Stimulated activated CD8-positive, alpha-beta memory T cell treated with anti-CD3 and anti-CD28 coated beads, Interleukin-7, amount 100 ng/mL, for 48 hours (primary cell): ENCODE results near the gene BUB1.
"Not testable (repeated sequence)": the region's sequence is repeated elsewhere in the genome, so short reads cannot be mapped to it uniquely, and the experiment has no call there.

ENCODE experiments used
- DNase-seq, 2 donors: peaks; one replicate each; pipeline ENCODE4 v3.0.0-alpha.2; 2020; ENCODE audit warnings: low read depth in 1 of 2; ENCODE audit errors: extremely low read depth in 1 of 2

The BUB1 gene

GRCh38 chr2:110691612-110692258 lies 13.9 kb upstream of the BUB1 start:
- DNase-seq: no peak

- DNase-seq: no peak
Observed at GRCh38 chr2:110690083-110690965, 12.5 kb upstream of the BUB1 start.

- DNase-seq: no peak
Observed at GRCh38 chr2:110688594-110689091, 10.8 kb upstream of the BUB1 start.

DNA sequence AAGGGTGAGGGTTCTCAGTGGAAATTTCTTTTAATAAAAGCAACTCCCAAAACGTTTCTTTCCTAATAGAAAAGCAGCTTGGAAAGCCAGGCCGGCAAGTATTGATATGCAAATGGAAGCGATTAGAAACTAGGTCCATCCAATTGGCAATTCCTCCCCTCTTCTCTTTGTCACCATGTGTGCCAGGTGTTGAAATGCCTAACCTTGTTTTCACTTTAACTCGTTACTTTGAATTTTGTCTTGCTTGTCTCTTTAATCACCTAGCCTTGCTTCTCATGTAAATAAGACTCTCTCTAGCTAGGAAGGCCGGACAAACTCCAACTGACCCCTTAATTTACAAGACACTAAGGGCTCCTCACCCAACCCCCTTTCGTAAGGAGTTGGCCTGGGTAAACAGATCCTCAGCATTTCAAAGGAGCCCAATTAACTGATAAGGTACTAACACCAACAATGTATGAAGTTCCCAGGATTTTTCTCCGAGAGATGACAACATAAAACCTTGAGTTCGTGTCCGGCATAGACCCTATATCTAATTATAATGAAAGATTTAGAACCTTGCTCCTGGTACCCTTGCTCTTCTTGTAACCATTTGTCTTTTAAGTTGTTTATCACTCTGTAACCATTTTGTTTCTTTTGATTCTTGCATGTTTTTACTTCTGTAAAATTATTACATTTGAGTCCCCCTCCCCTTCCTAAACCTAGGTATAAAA lies 10.1 kb upstream of the BUB1 start:
- not testable (repeated sequence) for DNase-seq

- no peak for DNase-seq
Observed at GRCh38 chr2:110682872-110683271, 5.0 kb upstream of the BUB1 start.

GRCh38 chr2:110682267-110682666 lies 4.4 kb upstream of the BUB1 start:
- no peak for DNase-seq

DNA sequence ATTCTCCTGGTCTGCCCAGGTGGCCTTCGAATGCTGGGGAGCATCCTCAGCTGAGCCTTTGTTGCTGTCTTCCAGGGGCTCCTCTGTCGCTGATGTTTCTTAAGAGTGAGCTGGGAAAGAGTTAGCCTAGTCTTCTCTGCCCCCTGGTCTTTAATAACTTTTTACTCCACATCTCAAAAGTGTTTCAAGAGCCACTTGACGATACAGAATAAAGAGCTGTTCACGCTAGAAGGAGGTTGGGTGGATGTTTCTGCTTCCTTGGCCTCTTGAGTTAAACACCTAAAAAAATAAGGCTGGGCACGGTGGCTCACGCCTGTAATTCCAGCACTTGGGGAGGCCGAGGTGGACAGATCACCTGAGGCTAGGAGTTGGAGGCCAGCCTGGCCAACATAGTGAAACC lies 2.8 kb upstream of the BUB1 start:
- no peak for DNase-seq

DNA sequence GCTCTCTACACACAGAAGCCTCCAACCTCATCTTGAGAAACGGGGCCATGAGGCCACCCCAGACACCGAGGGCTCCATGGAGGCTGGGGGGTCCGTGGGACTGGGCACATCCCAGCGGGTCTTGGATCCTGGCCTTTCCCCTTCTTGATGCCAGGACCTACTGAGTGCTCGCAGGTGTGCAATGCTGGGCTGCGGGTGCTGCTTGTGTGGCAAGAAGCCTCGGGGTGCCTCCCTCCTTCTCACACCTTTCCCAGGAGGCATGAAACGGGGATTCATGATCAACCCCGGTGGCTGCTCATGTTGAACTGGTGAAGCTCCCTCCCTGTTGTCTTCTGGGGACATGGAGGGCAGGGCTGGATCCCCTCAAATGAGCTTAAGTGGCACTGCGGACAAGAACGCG lies 2.0 kb upstream of the BUB1 start:
- no peak for DNase-seq

DNA sequence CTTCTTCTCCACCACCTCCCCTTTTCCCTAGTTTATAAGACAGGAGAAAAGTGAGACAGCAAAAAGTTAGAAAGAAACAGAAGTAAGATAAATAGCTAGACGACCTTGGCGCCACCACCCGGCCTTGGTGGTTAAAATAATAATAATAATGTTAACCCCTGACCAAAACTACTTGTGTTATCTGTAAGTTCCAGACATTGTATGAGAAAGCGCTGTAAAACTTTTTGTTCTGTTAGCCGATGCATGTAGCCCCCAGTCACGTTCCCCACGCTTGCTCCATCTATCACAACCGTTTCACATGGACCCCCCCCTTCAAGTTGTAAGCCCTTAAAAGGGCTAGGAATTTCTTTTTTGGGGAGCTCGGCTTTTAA lies 1.5 kb upstream of the BUB1 start:
- DNase-seq: no peak

GRCh38 chr2:110678457-110679336 lies 834 bp upstream of the BUB1 start:
- DNase-seq: no peak

GRCh38 chr2:110677080-110677479 lies 783 bp downstream of the BUB1 start:
- DNase-seq: no peak

DNA sequence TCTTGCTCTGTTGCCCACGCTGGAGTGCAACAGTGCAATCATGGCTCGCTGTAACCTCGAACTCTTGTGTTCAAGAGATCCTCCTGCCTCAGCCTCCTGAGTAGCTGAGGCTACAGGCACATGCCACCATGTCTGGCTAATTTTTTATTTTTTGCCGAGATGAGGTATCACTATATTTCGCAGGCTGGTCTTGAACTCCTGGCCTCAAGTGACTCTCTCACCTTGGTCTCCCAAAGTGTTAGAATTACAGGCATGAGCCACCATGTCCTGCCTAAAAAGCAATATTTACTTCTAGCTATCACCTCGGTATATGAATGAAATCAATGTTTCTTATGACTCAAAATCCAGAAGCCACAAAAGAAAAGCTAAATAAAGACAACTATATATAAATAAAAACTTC lies 2.2 kb downstream of the BUB1 start:
- DNase-seq: no peak

GRCh38 chr2:110674620-110675555 lies 3.0 kb downstream of the BUB1 start:
- peak in 1 of 2 donors; percentile 18 for DNase-seq

- DNase-seq: no peak
Observed at GRCh38 chr2:110673201-110673600, 4.7 kb downstream of the BUB1 start.

DNA sequence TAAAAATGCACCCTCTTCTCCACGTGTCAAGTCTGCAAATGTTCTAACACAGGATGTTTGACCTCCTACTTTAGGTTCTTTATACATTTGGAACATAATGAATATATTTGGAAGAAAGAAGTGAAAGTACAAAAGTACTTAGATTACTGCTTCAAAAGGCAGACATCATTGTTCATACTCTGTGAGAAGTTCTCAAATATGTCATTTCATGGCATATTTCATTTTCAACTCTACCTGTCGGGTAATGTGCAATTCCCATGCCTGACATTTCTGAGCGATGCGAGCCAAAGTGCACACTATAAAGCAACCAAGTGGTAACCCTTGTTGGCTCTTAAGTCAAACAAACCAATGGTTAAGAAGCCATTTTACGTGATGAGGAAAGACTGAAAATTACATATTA lies 7.0 kb downstream of the BUB1 start:
- DNase-seq: no peak

DNA sequence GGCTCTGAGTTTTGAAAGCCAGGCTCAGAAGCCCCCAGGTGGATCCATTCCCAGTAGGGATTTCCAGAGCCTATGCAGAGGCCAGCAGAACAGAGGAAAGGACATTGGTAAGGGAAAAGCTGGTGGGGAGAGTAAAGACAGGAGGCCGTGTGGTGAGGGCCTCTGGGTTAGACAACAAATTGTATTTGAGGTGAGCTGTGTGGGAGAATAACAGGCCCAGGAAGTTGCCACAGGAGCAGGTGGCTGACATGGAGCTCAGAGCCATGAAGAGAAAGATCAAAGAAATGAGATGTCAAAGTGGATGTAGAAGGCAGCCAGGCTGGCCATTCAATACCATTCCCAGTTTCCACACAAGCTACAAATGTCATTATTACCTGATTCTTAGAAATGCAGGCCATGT lies 8.8 kb downstream of the BUB1 start:
- no peak for DNase-seq

DNA sequence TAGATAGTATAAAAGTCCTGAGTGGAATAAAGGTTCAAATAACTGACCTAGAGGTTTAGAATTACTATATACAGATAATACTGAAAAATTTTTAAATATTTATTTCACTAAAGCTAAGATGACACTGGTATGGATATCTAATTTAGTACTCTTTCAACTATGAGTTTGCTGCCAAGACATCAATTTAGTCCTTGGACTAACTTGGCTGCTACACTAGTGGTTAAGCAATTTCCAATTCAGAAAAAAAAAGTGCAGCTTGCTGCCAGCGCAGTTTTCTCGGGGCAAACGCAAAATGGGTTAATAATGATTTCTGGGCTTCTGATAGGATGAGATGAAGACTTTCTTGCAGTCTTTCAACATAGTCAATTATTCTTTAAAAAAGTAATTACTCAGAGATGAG lies 10.8 kb downstream of the BUB1 start:
- DNase-seq: no peak

GRCh38 chr2:110664135-110664534 lies 13.7 kb downstream of the BUB1 start:
- no peak for DNase-seq

GRCh38 chr2:110662560-110662959 lies 15.3 kb downstream of the BUB1 start:
- no peak for DNase-seq

DNA sequence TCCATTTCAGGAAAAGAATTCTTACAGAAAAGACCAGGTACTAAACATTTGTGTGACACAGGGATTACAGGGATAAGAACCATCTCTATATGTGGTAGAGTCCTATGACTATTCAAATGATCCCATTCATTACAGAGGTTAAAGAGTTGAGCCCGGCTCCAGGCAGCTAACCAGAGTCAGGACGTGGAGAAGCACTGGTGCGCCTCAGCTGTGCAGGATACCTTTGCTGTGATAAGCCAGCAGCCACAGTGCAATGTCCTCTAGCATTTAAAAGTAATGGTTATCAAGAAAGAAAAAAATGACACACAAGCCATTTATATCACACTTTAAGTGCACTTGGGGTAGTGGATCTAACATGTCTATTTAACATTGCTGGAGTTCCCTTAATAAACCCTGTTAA lies 17.3 kb downstream of the BUB1 start:
- no peak for DNase-seq
